ENCODE data around the gene TPT1.
"Not testable (repeated sequence)": the region's sequence is repeated elsewhere in the genome, so short reads cannot be mapped to it uniquely, and the experiment has no call there.

TPT1 gene

DNA sequence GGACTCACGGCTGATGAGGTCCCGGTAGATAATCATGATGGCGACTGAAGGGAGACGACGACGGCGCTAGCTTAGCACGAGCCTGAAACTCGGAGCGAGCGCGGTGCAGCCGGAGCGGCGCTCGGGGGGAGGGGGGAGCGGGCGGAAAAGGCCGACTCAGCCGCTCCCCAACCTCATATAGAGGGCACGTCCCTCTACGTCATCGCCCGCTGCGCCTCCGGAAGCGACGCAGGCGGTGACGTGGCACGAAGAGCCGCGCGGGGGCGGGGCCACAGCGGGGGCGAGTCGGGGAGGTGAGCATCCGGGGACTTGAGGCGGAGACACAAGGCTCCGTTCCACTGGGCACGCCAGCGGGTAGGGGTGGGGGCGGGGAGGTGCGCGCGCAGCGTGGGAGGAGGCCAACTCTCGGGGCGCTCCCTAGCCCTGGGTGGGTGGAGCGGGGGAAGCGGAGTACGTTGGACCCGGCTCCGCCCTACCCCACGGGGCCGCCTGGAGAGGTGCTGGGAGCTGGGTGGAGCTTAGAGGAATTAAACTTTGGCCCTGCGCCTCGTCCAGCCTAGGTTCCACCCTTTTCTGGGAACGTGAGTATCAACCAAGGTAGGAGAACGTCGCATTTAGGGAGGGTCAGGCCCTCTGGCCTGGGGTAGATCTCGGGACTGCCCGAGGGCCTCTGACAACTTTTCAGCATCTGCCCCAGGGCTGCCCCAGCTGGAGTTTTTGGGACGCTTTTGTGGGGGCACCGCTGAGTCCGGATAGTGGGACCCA lies at the start of gene TPT1:
TPT1 (minus strand) TSS at position 150 of the 765 bp plus-strand sequence; CDS start at position 36, 114 bp downstream.
- peak; percentile 99 for DNase-seq (ENCODE audit: low read depth in 2 of 2)

DNA sequence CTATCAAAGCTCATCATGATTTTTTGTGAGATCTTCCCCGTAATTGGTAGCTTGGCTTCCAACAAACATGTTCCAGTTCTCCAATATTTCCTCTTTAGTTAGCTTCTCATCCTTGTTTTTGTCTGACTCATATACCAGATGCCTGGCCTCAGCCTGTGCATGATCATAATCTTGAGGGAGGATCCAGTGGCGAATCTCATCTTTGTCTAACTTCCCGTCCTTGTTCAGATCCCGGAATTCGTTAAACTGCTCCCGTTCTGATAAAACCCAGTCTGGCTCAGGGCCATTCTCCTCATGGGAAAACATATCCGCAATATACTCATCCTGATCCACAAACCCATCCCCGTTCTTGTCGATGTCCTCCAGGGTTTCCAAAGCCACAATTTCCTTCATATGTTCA lies 49.4 kb upstream of the TPT1 start:
- DNase-seq (ENCODE audit: low read depth in 2 of 2): not testable (repeated sequence)

DNA sequence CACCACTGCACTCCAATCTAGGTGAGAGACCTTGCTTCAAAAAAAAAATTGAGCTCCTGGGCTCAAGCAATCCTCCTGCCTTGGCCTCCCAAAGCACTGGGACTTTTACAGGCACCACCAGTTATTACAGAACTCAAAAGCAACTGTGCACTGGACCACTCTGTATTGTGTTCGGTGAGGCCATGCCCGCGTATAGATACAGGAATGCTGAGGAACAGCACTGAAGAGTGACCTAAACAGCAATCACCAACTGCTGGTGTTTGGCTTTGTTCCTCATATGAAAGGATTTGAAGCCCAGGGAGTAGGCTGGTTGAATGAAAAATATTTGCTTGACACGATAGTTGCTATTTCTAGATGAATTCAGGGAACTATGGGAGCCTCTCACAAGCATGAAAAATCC lies 47.7 kb upstream of the TPT1 start:
- no peak for DNase-seq (ENCODE audit: low read depth in 2 of 2)

DNA sequence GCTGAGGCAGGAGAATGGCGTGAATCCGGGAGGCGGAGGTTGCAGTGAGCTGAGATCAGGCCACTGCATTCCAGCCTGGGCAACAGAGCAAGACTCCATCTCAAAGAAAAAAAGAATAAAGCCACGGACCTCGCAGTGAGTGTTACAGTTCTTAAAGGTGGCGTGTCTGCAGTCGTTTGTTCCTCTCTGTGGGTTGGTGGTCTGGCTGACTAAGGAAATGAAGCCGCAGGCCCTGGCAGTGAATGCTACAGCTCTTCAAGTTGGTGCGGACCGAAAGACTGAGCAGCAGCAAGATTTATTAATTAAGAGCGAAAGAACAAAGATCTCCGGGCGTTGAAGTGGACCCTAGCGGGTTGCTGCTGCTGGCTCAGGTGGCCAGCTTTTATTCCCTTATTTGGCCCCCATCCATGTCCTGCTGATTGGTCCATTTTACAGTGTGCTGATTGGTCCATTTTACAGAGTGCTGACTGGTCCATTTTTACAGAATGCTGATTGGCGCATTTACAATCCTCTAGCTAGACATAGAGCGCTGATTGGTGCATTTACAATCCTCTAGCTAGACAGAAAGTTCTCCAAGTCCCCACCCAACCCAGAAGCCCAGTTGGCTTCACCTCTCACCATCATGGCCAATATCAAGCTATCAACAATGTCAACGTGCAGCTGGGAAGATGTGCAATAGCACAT lies 46.1 kb upstream of the TPT1 start:
- not testable (repeated sequence) for DNase-seq (ENCODE audit: low read depth in 2 of 2)

DNA sequence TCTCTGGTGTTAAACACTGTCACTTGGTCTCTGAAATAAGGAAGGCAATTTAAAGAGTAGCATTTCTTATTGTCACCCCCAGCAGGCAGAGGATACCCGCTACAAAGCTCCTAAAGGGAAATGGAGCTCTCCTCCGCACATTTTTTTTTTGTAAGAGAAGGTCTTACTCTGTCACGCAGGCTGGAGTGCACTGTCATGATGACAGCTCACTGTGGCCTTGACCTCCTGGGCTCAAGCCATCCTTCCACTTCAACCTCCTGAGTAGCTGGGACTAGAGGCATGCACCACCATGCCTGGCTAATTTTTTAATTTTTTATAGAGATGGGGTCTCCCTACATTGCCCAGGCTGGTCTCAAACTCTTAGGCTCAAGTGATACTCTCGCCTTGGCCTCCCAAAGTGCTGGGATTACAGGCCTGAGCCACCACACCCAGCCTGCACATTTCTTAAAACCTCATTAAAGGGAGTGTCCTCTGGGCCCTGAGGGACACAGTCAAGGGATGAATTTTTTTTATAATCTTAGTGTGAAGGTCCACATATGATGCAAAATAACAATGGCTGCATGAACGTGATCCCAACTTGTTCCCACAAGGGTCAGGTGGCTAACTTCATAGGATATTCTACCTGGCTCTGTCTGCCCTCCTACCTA lies 45.0 kb upstream of the TPT1 start:
- no peak for DNase-seq (ENCODE audit: low read depth in 2 of 2)

DNA sequence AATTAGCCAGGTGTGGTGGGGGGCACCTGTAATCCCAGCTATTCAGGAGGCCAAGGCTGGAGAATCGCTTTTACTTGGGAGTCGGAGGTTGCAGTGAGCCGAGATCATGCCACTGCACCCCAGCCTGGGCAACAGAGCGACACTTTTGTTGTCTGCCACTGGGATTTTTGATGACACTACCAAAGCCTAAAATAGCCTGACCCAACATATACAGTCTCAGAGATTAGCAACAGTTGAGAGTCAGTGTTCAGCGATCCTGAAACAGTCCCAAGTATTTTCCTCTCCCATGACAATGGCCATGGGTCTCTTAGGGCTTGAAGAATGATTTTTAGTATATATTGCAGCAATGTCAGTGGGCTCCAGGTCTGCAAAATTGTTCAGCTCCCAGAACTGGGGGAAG lies 44.3 kb upstream of the TPT1 start:
- no peak for DNase-seq (ENCODE audit: low read depth in 2 of 2)

DNA sequence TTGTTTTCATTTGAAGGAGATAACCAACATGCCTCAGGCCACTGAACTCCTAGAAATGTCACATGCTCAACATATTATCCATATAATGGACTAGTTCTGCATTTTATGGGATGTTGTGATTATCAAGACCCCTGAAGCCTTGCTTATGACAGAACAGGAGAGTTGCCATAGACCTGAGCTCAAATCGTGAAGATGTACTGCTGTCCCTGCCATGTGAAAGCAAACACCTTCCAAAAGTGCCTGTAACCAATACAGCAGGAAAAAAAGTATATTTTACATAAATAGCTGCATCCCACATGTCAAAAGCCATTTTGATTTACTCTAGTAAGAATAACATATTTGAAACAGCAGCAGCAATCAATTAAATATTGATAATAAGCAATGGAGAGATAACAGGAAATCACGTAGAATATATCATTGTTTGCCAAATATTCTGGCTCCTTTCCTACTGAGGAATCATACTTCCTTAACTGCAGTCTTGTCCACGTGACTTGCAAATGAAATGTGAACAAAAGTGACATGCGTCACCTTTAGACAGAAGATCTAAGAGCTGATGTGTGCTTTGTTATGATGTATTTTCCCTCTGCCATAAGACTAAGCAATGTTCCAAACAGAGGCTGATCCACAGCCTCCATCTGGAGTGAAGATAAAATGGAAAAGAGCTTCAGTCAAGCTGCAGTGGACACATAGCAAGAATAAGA lies 43.6 kb upstream of the TPT1 start:
- no peak for DNase-seq (ENCODE audit: low read depth in 2 of 2)

DNA sequence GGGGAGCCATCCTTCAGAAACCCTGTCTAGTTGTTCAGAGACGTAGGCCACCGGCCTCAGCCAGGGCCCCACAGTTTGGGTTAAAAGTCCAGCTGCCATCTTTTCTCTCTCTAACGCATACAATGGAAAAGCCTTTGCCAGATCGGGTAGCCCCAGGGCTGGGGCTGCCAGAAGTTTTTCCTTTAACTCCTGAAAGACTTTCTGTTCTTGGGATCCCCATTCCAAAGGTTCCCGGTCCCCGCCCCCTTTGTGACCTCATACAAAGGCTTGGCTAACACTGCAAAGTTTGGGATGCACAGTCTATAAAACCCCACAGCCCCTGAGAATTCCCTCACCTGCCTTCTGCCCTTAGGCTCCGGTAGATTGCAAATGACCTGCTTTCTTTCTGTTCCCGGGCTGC lies 41.8 kb upstream of the TPT1 start:
- not testable (repeated sequence) for DNase-seq (ENCODE audit: low read depth in 2 of 2)

DNA sequence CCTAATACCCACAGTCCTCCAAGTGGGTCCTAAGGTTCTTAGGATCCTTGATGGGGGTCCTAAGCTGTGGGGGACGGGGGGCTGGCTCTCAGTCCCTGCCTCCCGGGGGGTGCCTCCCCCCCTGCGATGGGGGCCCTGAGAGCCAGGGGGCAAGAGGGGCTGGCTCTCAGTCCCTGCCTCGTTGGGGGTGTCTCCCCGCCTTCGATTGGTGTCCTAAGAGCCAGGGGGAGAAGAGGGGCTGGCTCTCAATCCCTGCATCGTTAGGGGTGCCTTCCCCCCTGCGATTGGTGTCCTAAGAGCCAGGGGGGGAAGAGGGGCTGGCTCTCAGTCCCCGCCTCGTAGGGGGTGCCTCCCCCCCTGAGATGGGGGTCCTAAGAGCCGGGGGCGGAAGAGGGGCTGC lies 40.2 kb upstream of the TPT1 start:
- no peak for DNase-seq (ENCODE audit: low read depth in 2 of 2)

DNA sequence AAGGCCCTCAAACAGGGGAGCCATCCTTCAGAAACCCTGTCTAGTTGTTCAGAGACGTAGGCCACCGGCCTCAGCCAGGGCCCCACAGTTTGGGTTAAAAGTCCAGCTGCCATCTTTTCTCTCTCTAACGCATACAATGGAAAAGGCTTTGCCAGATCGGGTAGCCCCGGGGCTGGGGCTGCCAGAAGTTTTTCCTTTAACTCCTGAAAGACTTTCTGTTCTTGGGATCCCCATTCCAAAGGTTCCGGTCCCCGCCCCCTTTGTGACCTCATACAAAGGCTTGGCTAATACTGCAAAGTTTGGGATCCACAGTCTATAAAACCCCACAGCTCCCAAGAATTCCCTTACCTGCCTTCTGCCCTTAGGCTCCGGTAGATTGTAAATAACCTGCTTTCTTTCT lies 39.7 kb upstream of the TPT1 start:
- not testable (repeated sequence) for DNase-seq (ENCODE audit: low read depth in 2 of 2)

DNA sequence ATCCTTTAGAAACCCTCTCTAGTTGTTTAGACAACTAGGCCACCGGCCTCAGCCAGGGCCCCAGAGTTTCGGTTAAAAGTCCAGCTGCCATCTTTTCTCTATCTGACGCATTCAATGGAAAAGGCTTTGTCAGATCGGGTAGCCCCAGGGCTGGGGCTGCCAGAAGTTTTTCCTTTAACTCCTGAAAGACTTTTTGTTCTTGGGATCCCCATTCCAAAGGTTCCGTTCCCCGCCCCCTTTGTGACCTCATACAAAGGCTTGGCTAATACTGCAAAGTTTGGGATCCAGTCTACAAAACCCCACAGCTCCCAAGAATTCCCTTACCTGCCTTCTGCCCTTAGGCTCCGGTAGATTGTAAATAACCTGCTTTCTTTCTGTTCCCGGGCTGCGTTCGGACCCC lies 38.5 kb upstream of the TPT1 start:
- DNase-seq (ENCODE audit: low read depth in 2 of 2): not testable (repeated sequence)

DNA sequence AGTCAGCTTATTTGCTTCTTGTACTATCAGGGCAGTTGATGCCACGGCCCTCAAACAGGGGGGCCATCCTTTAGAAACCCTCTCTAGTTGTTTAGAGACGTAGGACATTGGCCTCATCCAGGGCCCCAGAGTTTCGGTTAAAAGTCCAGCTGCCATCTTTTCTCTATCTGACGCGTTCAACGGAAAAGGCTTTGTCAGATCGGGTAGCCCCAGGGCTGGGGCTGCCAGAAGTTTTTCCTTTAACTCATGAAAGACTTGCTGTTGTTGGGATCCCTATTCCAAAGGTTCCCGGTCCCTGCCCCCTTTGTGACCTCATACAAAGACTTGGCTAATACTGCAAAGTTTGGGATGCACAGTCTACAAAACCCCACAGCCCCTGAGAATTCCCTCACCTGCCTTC lies 37.8 kb upstream of the TPT1 start:
- DNase-seq (ENCODE audit: low read depth in 2 of 2): not testable (repeated sequence)

DNA sequence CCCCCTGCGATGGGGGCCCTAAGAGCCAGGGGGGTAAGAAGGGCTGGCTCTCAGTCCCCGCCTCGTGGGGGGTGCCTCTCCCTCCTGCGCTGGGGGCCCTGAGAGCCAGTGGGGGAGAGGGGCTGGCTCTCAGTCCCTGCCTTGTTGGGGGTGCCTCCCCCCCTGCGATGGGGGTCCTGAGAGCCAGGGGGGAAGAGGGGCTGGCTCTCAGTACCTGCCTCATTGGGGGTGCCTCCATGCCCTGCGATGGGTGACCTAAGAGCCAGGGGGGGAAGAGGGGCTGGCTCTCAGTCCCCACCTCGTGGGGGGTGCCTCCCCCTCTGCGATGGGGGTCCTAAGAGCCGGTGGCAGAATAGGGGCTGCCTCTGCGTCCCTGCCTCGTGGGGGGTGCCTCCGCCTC lies 36.3 kb upstream of the TPT1 start:
- DNase-seq (ENCODE audit: low read depth in 2 of 2): not testable (repeated sequence)

DNA sequence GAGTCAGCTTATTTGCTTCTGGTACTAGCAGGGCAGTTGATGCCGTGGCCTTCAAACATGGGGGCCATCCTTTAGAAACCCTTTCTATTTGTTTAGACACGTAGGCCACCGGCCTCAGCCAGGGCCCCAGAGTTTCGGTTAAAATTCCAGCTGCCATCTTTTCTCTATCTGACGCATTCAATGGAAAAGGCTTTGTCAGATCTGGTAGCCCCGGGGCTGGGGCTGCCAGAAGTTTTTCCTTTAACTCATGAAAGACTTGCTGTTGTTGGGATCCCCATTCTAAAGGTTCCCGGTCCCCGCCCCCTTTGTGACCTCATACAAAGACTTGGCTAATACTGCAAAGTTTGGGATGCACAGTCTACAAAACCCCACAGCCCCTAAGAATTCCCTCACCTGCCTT lies 35.7 kb upstream of the TPT1 start:
- DNase-seq (ENCODE audit: low read depth in 2 of 2): not testable (repeated sequence)

DNA sequence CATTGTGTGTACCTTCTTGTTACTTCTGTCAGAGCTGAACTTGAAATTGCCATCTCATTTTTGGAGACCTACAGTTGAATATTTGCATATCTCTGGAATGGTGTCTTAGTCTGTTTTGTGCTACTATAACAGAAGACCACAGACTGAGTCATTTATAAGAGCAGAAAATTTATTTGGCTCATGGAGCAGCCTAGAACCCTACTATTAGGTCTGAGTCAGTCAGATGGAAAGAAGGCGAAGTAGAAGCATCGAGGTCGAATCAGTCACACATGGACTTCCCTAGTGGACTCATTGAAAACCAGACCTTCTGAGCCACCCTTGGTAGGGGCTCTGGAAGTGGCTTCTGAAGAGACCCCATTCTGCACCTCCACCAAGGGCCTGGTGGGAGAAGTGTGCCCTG lies 33.9 kb upstream of the TPT1 start:
- no peak for DNase-seq (ENCODE audit: low read depth in 2 of 2)

DNA sequence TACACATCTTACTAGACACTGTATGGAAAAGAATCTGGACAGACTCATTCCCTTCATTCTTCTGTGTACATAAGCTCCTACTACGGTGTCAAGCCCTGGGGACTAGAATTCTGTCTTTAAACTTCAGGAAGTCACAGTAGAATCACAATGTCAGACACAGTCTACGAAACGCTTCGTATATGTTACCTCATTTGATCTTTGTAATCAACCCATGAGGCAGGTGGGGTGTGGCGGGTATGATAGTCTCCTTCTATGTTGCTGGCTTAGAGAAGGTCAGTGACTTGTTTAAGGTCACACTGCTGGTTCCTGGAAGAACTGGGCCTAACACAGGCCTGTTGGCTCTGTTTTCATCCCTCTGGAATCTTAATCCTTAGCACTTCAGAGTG lies 32.2 kb upstream of the TPT1 start:
- DNase-seq (ENCODE audit: low read depth in 2 of 2): no peak

DNA sequence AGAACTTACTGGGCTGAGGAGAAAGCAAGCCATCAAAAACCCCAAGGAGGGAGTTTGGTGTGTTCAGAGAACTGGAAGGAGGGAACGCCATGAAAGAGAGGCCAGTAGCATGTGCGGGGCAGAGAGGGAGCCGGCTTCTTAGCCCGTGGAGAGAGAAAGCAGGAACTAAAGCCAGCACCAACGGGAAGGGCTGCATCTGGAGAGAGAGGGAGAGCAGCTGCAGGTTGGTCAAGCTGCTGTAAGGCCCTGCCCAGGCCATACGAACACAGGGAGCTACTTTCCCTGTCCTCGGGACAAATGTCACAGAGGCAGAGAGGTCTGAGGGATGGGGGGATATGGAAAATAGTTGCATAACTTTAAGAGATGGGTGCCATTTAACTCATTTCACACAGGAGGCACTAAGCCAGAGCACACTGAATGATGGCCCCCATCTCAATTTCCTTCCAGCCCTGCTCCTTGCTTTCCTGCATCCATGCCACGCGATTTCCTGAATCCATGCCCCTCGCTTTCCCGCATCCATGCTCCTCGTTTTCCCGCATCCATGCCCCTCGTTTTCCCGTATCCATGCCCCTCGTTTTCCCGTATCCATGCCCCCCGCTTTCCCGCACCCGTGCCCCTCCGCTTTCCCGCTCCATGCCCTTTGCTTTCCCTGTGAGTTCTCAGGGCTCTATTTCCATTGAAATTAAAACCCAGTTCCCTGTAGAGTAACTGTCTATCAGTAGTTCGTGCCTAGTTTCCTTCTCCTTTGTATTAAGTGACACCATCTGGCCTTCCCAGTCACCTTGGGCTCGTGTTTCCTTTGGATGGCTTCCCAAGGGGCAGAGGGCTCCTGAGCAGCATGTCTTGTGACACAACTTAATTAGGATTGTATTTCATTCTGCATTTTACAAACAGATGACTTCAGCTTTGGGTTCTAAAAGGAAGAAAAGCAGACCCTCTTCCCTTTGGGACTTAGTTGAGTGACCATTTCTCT lies 31.5 kb upstream of the TPT1 start:
- DNase-seq (ENCODE audit: low read depth in 2 of 2): no peak

DNA sequence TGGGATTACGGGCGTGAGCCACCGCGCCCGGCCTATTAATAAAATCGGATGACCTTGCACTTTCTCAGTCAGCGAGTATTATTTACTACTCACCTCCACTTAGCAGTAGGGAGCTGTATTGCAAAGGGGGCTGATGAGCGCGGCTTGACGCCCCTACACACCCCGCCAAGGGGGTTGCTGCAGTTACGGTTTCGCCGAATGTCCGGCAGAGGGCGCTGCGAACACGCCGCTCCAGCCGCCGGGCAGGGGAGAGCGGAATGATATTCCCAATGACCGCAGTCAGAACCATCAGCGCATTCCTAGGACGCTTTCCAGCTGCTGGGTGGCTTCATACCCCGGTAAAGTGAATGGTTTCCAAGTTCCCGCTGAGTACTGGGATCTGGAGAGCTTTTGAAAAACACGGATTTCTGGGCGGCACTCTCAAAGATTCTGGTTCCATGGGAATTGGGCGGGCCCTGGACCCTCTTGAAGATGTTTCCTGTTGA lies 30.0 kb upstream of the TPT1 start:
- peak in 1 of 2 experiments; percentile 31 for DNase-seq (ENCODE audit: low read depth in 2 of 2)

DNA sequence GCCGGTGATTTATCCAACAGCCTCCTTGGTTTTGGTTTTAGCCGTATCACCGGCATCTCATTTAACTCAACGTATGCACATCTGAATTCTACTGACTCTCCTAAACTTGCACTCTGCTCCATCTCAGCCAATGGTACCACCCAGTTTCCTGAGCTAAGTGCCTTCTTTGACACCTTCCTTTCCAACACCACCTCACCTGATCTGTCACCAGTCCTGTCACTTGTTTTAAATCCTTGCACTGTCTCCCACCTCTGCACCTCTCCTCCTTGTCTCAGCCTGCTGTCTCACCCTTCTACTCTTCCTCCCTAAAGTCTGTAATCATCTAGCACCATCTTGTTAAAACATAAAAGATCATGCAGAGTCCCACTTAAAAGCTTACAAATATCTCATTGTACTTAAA lies 28.1 kb upstream of the TPT1 start:
- no peak for DNase-seq (ENCODE audit: low read depth in 2 of 2)

DNA sequence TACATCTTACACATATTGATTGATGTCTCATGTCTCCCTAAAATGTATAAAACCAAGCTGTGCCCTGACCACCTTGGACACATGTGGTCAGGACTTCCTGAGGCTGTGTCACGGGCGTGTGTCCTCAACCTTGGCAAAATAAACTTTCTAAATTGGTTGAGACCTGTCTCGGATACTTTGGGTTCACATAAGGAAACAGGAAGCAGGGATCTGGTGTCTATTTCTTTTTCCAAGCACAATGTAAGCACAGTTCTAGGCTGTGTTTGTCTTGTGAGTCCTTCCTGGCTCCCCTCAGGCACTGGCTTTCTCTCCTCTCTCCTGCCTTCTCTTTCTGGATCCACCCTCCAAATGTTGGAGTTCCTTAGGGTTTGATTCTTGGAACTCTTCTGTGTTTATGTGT lies 27.6 kb upstream of the TPT1 start:
- DNase-seq (ENCODE audit: low read depth in 2 of 2): no peak

DNA sequence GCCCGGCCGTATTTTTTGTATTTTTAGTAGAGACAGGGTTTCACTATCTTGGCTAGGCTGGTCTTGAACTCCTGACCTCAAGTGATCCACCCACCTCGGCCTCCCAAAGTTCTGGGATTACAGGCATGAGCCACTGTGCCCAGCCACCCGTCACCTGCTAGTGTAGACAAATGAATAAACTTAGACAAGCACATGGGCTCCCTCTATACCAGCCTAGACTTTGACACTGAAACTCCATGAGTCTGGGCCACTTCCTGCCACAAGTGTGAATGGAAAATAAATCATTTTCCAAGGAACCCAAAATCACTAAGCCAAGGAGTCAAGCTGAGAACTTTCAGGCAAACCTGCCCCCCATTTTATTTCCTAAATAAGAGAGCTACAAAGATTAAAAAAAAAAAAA lies 27.0 kb upstream of the TPT1 start:
- no peak for DNase-seq (ENCODE audit: low read depth in 2 of 2)

Measured in stimulated activated CD4-positive, alpha-beta T cell treated with anti-CD3 and anti-CD28 coated beads, Interleukin-12 subunit alpha, Interleukin-12 subunit beta, amount 100 ng/mL, for 24 hours (primary cell).